Measurements from ENCODE around the gene EEF1AKMT4. TPM values are rescaled to one million over a fixed set of nuclear protein-coding genes. Genes with fewer than 3 reads are reported as not detected.

EEF1AKMT4 gene
- 2.2 TPM for polyA plus RNA-seq (ENCODE audit: insufficient read length)
- long read RNA-seq, donor 1, transcript EEF1AKMT4-201 (3 exons, 1,823 nt), result major isoform, 5 of 5 reads
- long read RNA-seq, donor 1, partial matches to known transcripts, result 0 of 5 reads
- long read RNA-seq, donor 1, other reads (novel, unspliced or antisense), result 0 of 5 reads
- long read RNA-seq, donor 2, transcript EEF1AKMT4-201 (3 exons, 1,823 nt), result major isoform, 9 of 9 reads
- long read RNA-seq, donor 2, partial matches to known transcripts, result 0 of 9 reads
- long read RNA-seq, donor 2, other reads (novel, unspliced or antisense), result 0 of 9 reads
- long read RNA-seq, donor 3, partial matches to known transcripts, result 0 of 3 reads
- long read RNA-seq, donor 3, other reads (novel, unspliced or antisense), result 0 of 3 reads
- long read RNA-seq, donor 4, result 0 reads
- long read RNA-seq, donor 5, transcript EEF1AKMT4-201 (3 exons, 1,823 nt), result major isoform, 6 of 6 reads
- long read RNA-seq, donor 5, partial matches to known transcripts, result 0 of 6 reads
- long read RNA-seq, donor 5, other reads (novel, unspliced or antisense), result 0 of 6 reads
- long read RNA-seq, donor 6, transcript EEF1AKMT4-201 (3 exons, 1,823 nt), result major isoform, 6 of 6 reads
- long read RNA-seq, donor 6, partial matches to known transcripts, result 0 of 6 reads
- long read RNA-seq, donor 6, other reads (novel, unspliced or antisense), result 0 of 6 reads
- long read RNA-seq, donor 7, transcript EEF1AKMT4-201 (3 exons, 1,823 nt), result major isoform, 7 of 7 reads
- long read RNA-seq, donor 7, partial matches to known transcripts, result 0 of 7 reads
- long read RNA-seq, donor 7, other reads (novel, unspliced or antisense), result 0 of 7 reads
- long read RNA-seq, donor 8, partial matches to known transcripts, result 0 of 1 reads
- long read RNA-seq, donor 8, other reads (novel, unspliced or antisense), result 0 of 1 reads

DNA sequence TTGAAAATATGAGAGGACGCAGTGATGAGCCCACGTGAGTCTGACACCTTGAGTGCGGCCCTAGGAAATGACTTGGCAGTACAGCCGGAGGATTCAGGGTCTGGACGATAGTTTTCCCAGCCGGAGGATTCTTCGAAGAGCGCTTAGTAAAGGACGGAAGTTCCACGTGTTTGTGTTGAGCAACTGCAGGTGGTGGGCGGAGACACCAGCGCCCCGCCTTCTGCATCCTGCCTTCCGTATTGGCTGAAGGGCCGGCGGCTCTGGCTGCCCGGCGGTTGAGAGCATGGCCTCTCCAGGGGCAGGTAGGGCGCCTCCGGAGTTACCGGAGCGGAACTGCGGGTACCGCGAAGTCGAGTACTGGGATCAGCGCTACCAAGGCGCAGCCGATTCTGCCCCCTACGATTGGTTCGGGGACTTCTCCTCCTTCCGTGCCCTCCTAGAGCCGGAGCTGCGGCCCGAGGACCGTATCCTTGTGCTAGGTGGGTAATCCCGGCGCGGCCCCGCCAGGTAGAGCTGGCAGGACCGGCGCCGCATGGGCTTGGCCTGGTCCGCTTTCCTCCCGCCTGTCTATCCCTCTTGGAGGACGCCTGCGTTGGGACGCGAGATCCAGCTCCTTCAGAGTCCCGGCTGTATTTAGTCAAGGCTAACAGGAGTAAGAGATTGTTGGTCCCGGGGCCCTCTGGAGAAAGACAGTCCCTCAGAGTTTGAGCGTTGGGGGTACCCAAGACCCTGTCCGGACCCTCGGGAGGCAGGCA, at the start of gene EEF1AKMT4:
EEF1AKMT4 (plus strand) TSS at position 261 of the 755 bp plus-strand sequence; CDS start at position 284, 23 bp downstream.
- DNase-seq, result peak; percentile 92

DNA sequence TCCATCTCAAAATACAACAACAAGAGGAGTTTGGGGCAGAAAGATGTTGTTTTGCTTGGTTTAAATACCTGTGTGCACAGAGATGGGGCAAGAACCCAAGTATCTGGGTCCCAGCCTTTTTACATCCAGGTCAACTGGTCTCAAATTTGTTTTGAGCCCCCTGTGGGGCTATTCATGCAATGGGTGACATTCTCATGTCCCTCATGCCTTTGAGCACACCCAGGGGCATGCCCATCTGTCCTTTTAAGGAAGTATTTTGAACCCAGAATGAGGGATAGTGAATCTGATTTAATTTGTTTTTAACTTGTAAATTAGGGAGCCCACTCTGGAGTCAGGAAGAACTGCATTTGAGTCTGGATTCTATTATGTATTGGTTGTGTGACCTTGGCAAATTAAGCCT, 48.6 kb upstream of the EEF1AKMT4 start:
- no peak for DNase-seq

GRCh38 chr3:184203526-184203925, 45.9 kb upstream of the EEF1AKMT4 start:
- no peak for DNase-seq

GRCh38 chr3:184209146-184209923, 40.1 kb upstream of the EEF1AKMT4 start:
- no peak for DNase-seq

DNA sequence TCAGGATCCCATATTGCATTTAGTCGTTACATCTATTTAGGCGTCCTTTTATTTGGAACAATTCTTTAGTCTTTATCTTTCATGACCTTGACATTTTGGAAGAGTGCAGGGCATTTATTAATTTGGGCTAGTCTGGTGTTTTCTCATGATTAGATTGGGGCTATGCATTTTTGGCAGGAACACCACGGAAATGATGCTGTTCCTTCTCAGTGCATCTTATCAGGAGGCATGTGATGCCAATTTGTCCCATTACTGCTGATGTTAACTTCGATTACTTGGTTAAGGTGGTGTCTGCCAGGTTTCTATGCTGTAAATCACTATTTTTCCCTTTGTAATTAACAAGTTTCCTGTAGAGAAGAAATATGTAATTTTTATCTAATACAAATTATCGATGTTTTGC, 38.2 kb upstream of the EEF1AKMT4 start:
- DNase-seq, result no peak

DNA sequence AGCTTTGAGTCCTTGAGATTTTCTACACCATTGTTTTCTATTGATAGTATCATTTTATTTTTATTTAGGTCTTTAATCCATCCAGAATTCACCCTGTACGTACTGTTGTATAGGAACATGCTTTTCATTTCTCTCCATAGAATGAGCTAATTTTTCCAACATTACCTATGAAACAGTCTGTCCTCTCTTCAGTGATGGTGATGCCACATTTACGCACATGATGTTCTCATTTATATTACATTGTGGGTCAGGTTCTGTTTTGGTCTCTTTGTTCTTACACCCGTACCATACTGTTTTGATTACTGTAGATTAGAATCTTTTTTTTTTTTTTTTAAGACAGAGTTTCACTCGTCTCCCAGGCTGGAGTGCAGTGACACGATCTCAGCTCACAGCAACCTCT, 37.8 kb upstream of the EEF1AKMT4 start:
- no peak for DNase-seq

- no peak for DNase-seq
These were observed 30.7 kb upstream of the EEF1AKMT4 start for GRCh38 chr3:184218814-184219213.

DNA sequence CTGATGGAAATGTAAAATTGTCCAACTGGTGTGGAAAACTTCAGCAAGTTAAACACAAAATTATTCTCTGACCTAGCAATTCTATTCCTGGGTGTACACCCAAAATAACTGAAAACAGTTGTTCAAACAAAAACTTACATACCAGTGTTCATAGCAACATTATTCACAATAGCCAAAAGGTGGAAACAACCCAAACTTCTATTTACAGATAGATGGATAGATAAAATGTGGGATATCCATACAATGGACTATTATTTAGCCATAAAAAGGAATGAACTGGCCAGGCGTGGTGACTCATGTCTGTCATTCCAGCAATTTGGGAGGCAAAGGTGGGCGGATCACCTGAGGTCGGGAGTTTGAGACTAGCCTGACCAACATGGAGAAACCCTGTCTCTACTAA, 27.0 kb upstream of the EEF1AKMT4 start:
- DNase-seq, result no peak

GRCh38 chr3:184223946-184224345, 25.5 kb upstream of the EEF1AKMT4 start:
- no peak for DNase-seq

DNA sequence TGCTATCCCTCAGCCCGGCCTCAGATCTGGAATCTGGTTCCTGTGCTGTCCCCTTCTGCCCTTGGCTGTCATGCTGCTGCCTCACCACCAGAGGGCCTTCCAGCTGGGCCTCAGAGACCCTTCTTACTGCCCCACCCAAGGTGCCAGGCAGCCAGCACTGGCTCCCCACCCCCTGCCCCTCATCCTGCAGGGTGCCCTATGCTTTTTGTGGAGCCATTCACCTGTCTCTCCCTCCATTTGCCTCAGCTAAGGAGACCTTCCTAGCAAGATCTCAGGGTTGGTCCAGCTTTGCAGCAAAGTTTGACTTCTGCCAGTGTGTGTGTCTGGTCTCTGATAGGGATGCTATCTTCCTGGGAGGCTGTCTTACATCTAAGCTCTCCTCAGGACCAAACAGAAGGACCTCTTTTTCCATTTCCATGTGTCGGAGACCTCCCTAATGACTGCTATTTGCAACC, 22.0 kb upstream of the EEF1AKMT4 start:
- no peak for DNase-seq

DNA sequence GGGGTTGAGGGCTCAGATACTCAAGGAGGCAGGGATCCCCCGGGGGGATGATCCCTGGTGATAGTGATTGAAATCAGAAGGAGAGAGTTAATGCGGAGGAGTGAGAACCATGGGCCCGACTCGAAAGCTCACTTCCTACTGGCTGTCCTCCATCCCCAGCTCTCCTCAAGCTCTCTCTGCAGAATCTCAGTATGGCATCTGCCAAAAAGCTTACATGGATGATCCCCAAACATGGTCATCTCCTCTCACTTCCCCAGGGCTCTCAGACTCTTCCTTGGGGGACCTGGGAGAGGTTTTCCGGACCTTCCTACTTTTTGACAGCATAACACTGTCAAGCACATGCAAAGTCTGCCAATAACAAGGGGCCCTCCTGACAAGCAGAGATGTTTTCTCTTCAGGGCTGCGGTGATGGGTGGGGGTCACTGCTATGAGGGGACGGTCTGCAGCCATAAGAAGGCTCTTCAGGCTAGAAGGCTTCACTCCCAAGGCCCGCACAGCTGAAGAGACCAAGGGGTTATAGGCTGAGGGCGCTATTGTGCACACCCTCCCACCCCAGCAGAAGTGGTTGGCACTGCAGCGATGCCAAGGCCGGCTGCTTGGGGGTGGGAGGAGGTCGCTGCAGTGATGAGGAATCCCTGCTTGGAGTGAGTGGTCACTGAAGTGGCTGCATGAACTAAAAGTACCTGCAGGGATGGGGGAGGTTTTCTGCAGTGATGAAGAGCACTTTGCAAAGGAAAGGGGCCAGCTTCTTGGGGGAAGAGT, 20.9 kb upstream of the EEF1AKMT4 start:
- no peak for DNase-seq

GRCh38 chr3:184229394-184230080, 19.9 kb upstream of the EEF1AKMT4 start, which contains the start of gene VWA5B2:
VWA5B2 (plus strand) TSS chr3:184229585; CDS start chr3:184230529, 944 bp downstream.
- DNase-seq, result peak; percentile 43

DNA sequence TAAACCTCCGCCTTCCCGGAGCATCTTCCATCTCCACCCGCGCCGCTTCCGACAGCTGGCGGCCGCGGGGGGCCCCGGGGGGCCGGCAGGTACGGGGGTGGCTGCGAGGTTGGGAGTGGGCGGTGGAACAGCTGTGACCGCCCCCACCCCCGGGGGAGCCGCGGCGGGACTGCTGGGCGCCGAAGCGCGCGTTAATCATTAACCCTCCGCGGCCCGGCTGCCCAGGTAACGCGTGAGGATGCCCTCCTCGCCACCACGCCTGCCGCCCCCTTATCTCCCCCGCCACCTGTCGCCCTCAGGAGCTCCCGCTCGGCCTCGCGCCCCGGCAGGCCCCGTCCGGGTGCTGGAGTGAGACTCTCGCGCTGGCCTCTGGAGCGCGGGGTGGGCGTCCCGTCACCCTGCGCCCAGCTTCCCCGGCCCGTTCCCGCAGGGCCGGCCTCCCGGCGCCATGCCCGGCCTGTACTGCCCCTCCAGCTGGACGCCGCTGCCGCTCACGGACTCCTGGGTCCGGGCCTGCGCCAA, 19.3 kb upstream of the EEF1AKMT4 start:
- no peak for DNase-seq

GRCh38 chr3:184230603-184231528, 18.6 kb upstream of the EEF1AKMT4 start:
- DNase-seq, result no peak

- no peak for DNase-seq
These were observed 17.8 kb upstream of the EEF1AKMT4 start for GRCh38 chr3:184231671-184232070.

GRCh38 chr3:184233127-184233843, 16.2 kb upstream of the EEF1AKMT4 start:
- DNase-seq, result no peak

GRCh38 chr3:184234224-184234623, 15.2 kb upstream of the EEF1AKMT4 start:
- no peak for DNase-seq
